LNCAP (cell line): ENCODE data around the gene ENTPD2.

Experiments
- TF ChIP-seq, protein P1 (sequence below): fragments of 450-650 bp; IDR thresholded peaks from 2 replicates; pipeline ENCODE4 v1.5.1; 2017; ENCODE audit warnings: mild to moderate bottlenecking

ENTPD2 gene

DNA sequence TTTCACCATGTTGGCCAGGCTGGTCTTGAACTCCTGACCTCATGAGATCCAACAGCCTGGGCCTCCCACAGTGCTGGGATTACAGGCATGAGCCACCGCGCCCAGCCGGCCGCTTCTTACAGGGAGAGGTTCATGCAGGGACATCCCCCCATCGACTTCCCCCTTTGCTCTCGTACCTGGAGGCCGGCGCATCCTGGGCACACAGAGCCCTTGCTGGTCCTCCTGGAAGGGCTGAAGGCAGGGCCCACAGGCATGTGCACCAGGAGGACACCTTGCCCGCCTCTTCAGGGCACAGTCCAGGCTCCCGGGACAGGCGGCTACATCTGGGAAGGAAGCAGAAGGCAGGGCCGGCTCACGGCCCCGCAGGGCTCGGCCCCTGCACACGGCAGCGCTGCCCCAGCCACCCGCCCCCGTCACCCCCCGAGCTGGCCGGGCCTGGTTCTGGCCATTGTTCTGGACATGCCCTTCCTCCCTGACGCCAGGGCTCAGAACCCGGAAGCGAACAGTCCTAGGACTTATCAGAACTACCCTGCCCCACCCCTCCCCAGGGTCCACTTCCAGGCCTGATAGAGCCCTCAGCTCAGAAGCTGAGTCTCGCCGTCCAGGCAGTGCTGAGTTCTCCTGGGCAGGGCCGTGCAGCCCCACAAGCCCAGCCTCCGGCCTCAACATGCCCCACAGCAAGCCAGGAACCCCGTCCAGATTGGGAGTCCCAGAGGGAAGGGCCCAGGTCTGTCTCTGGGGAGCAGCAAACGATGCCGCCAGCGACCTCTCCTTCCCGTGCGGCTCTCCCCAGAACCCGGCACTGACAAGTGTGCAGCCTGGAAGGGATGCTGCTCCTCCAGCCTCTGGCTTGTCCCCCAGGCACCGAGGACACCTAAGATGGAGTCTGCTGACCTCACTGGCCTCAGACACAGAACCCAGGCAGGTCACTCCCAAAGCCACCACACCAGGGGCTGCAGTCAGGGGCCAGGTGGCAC, 10.8 kb downstream of the ENTPD2 start:
- TF ChIP-seq, protein P1, sequence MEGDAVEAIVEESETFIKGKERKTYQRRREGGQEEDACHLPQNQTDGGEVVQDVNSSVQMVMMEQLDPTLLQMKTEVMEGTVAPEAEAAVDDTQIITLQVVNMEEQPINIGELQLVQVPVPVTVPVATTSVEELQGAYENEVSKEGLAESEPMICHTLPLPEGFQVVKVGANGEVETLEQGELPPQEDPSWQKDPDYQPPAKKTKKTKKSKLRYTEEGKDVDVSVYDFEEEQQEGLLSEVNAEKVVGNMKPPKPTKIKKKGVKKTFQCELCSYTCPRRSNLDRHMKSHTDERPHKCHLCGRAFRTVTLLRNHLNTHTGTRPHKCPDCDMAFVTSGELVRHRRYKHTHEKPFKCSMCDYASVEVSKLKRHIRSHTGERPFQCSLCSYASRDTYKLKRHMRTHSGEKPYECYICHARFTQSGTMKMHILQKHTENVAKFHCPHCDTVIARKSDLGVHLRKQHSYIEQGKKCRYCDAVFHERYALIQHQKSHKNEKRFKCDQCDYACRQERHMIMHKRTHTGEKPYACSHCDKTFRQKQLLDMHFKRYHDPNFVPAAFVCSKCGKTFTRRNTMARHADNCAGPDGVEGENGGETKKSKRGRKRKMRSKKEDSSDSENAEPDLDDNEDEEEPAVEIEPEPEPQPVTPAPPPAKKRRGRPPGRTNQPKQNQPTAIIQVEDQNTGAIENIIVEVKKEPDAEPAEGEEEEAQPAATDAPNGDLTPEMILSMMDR: no peak

DNA sequence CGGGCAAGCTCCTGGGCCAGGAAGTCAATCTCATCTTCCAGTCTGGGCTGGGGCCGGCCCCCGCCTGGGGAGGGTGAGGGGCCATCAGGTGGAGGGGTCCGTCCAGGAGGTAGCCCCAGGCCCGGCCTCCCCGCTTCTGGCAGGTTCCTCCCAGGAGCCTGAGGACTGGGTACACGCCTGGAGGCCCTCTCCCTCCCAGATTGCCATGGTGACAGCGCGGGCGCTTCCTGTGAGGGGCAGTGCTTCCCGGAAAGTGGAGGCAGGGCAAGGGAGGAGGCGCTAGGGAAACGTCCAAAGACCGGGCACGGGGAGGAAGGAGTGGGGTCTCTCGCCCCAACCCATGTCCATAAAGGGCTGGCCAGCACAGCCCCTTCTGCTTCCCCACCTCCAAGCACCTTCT, 12.7 kb downstream of the ENTPD2 start:
- TF ChIP-seq, protein P1: no peak

- TF ChIP-seq, protein P1: no peak
These were observed 13.3 kb downstream of the ENTPD2 start for GRCh38 chr9:137040568-137040967.

DNA sequence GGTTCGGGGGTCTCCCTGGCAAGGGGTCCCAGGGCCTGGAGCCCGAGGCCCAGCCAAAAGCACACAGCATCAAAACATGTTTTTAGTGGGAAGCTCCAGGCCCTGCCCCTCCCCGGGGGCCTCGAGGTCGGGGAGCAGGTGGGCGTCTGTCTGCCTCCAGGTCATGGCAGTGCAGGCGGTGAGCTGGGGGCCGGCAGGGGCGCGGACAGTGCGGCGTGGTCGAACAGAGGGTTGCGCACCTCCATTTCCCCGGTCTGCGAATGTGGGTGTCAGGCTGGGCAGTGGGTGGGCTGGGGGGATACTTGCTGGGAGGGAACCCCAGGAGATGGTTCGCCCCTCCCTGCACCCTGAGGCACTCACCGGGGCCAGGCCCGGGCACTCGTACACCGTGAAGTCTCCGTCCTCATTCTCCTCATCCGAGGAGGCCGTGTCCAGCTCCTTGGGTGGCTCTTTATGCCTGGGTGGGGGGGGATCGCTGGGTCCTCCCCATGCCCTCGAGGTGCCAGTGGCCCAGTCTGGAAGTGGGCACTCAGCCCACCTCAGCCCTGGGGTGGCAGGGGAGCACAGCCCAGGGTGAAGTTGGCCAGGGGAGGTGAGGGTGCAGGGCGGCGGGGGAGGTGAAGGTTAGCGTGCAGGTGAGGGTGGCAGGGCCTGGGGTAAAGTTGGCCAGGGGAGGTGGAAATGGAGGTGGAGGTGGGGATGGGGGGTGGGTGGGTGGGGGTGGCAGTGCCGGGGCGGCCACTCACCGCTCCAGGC, 14.1 kb downstream of the ENTPD2 start:
- TF ChIP-seq, protein P1: no peak

DNA sequence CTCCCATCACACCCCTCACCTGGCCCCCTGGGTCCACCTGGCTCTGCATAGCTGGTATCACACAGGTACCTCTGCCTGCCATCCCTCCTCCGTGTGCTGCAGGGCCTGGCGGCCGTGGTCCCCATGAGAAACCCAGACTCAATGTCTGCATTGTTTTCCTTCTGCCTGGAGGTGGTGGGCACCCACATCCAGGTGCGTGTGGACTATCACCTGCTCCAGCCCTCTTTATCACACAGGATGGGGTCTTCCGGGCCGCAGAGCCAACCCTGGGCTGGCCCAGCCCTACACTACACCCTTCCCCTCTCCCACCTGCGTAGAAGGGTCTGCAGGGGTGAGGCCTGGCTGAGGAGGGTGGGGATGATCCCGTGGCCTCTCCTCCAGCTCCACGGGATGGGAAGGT, 14.9 kb downstream of the ENTPD2 start:
- TF ChIP-seq, protein P1: no peak

GRCh38 chr9:137037483-137037882, 16.4 kb downstream of the ENTPD2 start:
- TF ChIP-seq, protein P1: no peak

DNA sequence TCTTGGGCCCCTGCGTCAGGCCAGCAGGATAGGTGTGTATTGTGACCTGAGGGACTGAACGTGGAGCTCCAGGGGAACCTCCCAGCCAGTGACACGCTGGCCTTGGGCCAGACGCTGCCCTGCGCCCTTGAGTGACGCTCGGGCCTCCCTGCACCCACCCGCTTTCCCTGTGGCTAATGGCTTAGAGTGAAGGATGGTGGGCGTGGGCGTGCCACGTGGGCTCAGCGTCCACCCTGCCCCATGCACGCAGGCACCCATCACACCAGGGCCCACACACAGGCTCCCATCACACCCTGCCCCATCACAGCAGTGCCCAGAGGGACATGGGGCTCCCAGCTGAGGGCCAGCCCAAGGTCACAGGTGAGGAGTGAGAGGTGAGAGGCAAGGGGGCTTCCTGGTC, 16.8 kb downstream of the ENTPD2 start:
- TF ChIP-seq, protein P1: no peak
